Iris pigment epithelial cell (primary cell): ENCODE data around the gene PSG6.
A peak's percentile ranks its signal among the peaks of the same experiment; 100 is the strongest.
"Not testable (repeated sequence)": the region's sequence is repeated elsewhere in the genome, so short reads cannot be mapped to it uniquely, and the experiment has no call there.

Source experiments
- DNase-seq: peaks from one replicate; pipeline ENCODE4 v3.0.0-alpha.2; 2011; ENCODE audit warnings: low read depth

Gene PSG6

GRCh38 chr19:42906162-42906561 is 11.5 kb downstream of the PSG6 start:
- not testable (repeated sequence) for DNase-seq

DNA sequence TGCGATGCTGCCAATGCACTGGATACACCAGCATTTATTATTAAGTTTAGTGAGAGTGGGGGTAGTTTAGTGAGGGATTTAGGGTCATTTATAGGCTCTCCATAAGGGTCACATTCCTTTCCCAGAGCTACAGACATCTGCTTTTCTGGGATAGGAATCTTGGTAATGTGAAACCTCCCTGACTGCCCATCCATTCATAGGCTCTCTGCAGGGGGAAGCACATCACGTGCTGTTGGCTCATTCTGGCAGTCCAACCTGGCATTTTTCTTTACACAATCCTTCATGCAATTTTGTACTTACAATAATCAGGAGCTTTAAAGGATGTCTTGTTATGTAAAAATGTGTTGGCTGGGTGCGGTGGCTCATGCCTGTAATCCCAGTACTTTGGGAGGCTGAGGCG is 17.1 kb downstream of the PSG6 start:
- DNase-seq = not testable (repeated sequence)

- not testable (repeated sequence) for DNase-seq
Measured at GRCh38 chr19:42899674-42900073, 18.0 kb downstream of the PSG6 start.

- peak; percentile 18 for DNase-seq
Measured at GRCh38 chr19:42899110-42899509, 18.6 kb downstream of the PSG6 start.

- DNase-seq = peak; percentile 7
Measured at GRCh38 chr19:42898656-42899055, 19.0 kb downstream of the PSG6 start.

DNA sequence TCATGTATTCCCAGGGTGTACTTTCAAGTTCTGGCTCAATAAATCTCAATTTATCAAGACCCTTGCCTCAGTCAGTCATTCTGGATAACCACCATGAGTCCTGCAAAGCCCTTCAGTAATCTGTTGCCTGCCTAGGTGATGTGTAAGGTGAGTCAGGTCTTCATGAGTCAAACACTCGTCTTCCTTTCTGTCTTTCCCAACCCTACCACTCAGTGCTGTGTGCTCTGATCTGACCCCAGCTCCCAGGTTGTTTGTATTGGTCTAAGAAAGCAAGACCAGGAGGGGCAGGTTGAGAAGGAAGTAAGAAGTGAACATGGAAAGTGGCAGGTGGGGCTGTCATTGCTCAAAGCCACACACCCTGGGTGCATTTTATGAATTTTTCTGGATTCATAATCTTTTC is 20.0 kb downstream of the PSG6 start:
- DNase-seq = not testable (repeated sequence)

DNA sequence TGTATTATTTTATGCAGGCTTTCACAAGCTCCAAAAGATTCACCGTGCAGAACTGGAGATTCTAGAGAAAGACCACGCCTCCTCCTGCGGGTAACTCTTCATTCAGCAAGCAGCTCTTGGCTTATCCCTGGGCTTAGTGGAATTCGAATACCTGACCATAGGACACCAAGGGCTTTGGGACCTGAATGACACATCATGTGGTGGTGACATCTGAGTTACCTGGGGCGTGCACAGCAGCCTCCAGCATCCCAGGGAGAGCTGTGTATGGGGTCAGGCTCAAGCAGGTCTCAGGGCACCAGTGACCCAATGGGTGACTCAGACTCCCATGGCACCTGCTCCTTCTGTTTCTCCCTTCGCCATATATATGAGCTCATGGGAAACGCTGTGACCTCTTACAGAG is 27.2 kb downstream of the PSG6 start:
- not testable (repeated sequence) for DNase-seq

DNA sequence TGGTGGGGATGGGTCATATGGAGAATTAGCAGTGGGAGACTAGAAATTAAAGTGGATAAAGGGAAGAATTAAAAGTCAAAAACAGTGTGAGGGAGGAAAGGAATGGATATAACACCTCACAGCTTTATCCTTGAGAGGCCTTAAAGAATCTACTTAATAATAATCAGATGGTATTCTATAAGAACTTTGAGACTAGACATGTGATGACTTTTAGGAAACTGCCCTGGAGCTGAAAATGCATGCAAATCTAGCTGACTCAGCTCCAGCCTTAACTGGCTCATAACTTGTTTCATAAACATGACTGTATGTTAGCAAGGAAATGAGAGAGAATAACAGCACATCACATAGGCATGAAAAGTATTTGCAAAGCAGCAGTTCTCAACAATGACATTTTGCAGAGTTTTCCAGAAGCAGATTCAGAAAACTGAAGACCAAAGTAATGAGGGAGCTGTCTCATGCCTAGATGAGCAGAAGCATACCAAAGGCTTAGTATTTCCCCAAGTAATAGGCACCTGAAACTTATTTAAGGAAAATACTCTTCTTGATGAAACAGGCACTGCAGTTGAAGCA is 29.7 kb downstream of the PSG6 start:
- DNase-seq = not testable (repeated sequence)

- not testable (repeated sequence) for DNase-seq
Measured at GRCh38 chr19:42882730-42883129, 35.0 kb downstream of the PSG6 start.

DNA sequence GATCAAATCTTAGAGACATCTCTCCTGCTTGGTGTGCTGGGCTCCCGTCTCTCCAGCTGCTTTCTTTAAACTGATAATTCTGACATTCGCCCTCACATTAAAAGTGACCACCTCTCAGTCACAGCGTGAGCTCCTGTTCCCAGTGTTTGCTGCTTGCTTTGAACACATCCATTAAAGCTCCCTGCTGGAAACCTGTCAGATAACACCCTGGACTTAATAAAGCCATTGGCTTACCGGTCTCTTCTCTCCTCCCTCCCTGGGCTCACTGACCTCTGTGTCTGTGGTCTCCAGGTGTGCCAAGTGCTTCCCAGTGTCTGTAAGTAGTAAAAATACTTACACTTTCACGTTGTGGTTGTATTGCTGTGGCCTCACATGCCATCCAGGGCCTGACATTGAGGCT is 35.7 kb downstream of the PSG6 start:
- DNase-seq = not testable (repeated sequence)

DNA sequence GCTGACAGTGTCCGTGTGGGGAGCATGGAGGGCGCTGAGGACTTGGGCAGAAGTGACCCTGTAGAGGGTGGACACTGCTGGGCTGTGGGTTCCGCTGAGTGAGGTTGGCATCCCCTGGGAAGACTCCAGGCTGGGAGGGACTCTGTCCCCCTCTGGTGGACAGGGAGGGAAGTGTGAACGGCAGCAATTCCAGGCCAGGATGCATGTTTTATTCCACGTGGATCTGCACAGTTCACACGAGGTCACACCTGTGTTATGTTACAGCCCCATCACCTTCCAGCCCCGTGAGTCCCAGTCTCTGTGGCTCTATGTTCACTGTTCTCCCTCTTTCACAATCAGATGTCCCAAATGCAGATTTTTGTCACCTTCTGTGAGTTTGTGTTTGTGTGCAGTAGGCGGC is 36.4 kb downstream of the PSG6 start:
- not testable (repeated sequence) for DNase-seq

- DNase-seq = not testable (repeated sequence)
Measured at GRCh38 chr19:42880621-42881020, 37.1 kb downstream of the PSG6 start.

DNA sequence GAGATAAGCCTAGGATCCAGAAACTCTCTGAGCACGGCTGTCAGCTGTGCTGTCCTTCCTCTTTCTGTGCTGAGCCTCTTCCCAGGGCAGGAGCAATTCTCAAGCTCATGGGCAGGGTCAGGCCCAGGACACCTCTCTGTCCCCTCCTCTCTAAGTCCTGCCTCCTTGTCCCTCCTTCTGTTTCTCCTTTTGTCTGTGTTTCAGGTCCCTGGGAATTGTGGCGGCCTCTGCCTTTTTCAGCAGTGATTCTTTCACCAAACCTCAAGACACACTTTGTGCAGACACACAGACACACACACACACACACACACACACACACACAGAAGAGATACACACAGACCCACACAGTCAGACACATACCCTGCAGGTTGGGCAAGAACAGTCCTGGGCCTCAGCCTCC is 38.1 kb downstream of the PSG6 start, which contains the start of gene PSG1:
Gene PSG1 (minus strand): TSS at position 101 of the 400 bp plus-strand sequence. CDS start 132 bp downstream, outside the sequence.
- DNase-seq = no peak

DNA sequence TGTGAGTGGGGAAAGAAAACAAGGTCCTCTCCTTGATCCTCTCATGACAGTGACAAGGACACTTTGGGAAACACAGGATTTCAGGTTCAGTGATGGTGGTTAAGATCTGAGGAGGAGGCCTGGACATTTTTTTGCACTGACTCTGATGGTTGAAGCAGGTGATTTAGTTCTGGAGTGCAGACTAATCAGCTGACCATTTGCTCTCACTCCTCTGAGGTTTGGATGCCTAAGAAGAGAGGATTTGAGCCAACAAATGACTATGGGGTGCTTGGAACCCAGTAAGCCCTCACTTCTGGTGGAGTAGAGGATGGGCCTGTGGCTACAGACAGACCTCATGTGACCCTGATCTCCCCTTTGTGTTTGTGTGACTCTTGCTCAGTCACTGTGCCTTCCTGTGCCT is 41.1 kb downstream of the PSG6 start:
- peak; percentile 63 for DNase-seq

- DNase-seq = peak; percentile 12
Measured at GRCh38 chr19:42875881-42876280, 41.8 kb downstream of the PSG6 start.

GRCh38 chr19:42874901-42875813 is 42.5 kb downstream of the PSG6 start:
- peak; percentile 84 for DNase-seq

DNA sequence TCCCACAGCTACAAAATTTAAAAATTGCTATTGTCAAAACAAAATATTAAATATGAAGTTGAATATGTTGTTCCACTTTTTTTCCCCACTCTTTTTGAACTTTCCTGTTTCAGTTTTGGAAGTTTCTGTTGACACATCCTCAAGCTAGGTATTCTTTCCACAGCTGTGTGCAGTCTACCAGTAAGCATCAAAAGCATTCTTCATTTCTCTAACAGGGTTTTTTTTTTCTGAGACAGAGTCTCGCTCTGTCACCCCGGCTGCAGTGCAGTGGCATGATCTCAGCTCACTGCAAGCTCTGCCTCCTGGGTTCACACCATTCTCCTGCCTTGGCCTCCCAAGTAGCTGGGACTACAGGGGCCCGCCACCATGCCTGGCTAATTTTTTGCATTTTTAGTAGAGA is 43.6 kb downstream of the PSG6 start:
- DNase-seq = not testable (repeated sequence)

GRCh38 chr19:42872608-42873007 is 45.1 kb downstream of the PSG6 start:
- DNase-seq = no peak

DNA sequence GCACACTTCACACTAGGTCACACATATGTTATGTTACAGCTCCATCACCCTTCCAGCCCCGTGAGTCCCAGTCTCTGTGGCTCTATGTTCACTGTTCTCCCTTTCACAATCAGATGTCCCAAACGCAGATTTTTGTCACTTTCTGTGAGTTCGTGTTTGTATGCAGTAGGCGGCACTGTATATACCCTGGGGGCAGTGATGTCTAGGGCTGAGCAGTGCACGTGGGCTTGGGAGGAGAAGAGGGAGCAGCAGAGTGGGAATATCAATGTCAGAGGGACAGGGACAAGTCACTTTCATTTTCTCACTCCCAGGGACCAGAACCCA is 60.2 kb downstream of the PSG6 start:
- DNase-seq = no peak

- DNase-seq = not testable (repeated sequence)
Measured at GRCh38 chr19:42856866-42857543, 60.7 kb downstream of the PSG6 start.

DNA sequence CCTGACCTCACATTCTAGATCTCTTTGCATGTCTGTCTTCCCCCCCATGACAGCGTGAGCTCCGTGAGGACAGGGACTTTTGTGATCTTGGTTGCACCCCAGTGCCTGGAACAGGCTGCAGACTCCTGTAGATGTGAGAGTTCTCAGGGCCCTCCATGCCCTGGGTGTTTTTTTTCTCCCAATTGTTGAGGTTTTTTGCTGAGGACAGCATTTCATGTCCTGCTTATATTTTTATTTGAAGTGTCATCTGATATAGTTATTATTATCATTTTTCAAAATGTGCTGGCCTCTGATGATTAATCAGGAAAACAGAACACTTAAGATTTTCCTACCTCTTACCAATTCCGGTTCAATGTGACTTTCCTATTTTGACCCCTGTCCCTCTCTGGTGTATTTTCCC is 62.9 kb downstream of the PSG6 start:
- DNase-seq = not testable (repeated sequence)

GRCh38 chr19:42853231-42853630 is 64.5 kb downstream of the PSG6 start:
- not testable (repeated sequence) for DNase-seq

DNA sequence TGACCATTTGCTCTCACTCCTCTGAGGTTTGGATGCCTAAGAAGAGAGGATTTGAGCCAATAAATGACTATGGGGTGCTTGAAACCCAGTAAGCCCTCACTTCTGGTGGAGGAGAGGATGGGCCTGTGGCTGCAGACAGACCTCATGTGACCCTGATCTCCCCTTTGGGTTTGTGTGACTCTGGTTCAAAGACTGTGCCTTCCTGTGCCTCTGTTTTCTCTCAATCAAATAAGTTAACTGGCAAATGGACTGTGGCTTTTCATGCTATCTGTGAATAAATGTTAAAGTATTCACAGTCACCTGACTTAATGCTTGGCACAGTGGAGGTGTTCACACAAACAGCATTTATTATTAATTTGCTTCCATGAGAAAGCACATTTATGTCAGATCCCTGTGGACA is 64.9 kb downstream of the PSG6 start:
- DNase-seq = peak; percentile 26
